ENCODE data around the gene ADAMTS2. TPM values are rescaled to one million over a fixed set of nuclear protein-coding genes. Genes with fewer than 3 reads are reported as not detected.

The ADAMTS2 gene
- total RNA-seq, 1 experiment from 2014 or later = 3.9 TPM

DNA sequence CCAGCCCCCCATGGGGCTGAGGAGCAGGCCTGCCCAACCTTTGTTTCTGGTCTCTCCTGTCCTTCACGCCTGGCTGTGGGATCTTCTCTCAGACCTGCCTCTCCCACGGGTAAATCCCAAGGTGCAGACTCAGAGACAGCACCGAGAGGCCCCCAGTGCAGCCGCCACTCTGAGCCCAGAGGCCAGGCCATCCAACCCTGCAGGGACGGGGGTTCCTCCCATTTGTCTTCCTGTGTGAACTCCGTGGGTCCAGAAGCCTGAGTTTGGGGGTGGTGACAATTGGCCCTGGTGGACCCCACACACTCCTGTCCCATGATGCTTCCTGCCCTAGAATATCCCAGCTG lies 123.4 kb downstream of the ADAMTS2 start:
- no TSS peak for BruUV-seq (replicated peaks)
- Histone ChIP-seq H3K9me3 (ENCODE audit: control insufficient read depth in 1 of 2, insufficient read depth in 1 of 2, low read depth in 1 of 2, low read length in 2 of 2) (no peaks in the 10 kb centered on the region), H2AFZ (ENCODE audit: low read depth, low read length, poor library complexity, severe bottlenecking) (no peak overlapping the region), H3K27ac (ENCODE audit: low read depth, low read length) (no peak overlapping the region), H3K9ac (ENCODE audit: low read length) (no peak overlapping the region), H3K36me3 (ENCODE audit: control insufficient read depth in 1 of 2, insufficient read depth in 2 of 2, low read length in 2 of 2) (no peaks in the 10 kb centered on the region), H3K4me3 (replicated peaks in 1 of 2; ENCODE audit: low read depth in 1 of 2, low read length in 2 of 2) (no peak overlapping the region), H3K27me3 (ENCODE audit: insufficient read depth, low read length) (no peaks in the 10 kb centered on the region), H3K9me2 (ENCODE audit: insufficient read depth) (no peaks in the 10 kb centered on the region), H3K4me2 (ENCODE audit: low read length) (no peak overlapping the region), H3K4me1 (ENCODE audit: control insufficient read depth in 1 of 2, insufficient read depth in 2 of 2, low read length in 2 of 2) (no peaks in the 10 kb centered on the region), H4K20me1 (ENCODE audit: insufficient read depth) (no peaks in the 10 kb centered on the region), H3K79me2 (ENCODE audit: insufficient read depth, low read length) (no peaks in the 10 kb centered on the region)
- intact Hi-C loops (cut with micrococcal nuclease) = no loop called here
- CTCF ChIA-PET = no interaction called here
- DNase-seq (ENCODE audit: low read depth, low spot score) = no peak
- TF ChIP-seq EGR1 (IDR thresholded peaks at IDR 0.05; ENCODE audit: low read depth) (no peak), RAD21 (IDR thresholded peaks at IDR 0.05; ENCODE audit: low read depth) (no peak), EZH2phosphoT487 (IDR thresholded peaks at IDR 0.05; ENCODE audit: borderline replicate concordance) (no peak), YY1 (IDR thresholded peaks at IDR 0.05; ENCODE audit: extremely low read depth, insufficient replicate concordance, low read depth, low read length) (no peak), JUND (IDR thresholded peaks at IDR 0.05) (no peak), ZNF274 (IDR thresholded peaks at IDR 0.05; ENCODE audit: low read depth, low read length) (no peak), CBX3 (IDR thresholded peaks at IDR 0.05; ENCODE audit: low read depth) (no peak), SIN3A (IDR thresholded peaks at IDR 0.05; ENCODE audit: low read depth) (no peak), EZH2 (IDR thresholded peaks at IDR 0.05) (no peak), FOSL1 (IDR thresholded peaks at IDR 0.05; ENCODE audit: low read depth) (no peak), CEBPB (IDR thresholded peaks at IDR 0.05; ENCODE audit: low read depth) (no peak), SRF (IDR thresholded peaks at IDR 0.05; ENCODE audit: low read depth) (no peak)
- TF ChIP-seq, protein P1, sequence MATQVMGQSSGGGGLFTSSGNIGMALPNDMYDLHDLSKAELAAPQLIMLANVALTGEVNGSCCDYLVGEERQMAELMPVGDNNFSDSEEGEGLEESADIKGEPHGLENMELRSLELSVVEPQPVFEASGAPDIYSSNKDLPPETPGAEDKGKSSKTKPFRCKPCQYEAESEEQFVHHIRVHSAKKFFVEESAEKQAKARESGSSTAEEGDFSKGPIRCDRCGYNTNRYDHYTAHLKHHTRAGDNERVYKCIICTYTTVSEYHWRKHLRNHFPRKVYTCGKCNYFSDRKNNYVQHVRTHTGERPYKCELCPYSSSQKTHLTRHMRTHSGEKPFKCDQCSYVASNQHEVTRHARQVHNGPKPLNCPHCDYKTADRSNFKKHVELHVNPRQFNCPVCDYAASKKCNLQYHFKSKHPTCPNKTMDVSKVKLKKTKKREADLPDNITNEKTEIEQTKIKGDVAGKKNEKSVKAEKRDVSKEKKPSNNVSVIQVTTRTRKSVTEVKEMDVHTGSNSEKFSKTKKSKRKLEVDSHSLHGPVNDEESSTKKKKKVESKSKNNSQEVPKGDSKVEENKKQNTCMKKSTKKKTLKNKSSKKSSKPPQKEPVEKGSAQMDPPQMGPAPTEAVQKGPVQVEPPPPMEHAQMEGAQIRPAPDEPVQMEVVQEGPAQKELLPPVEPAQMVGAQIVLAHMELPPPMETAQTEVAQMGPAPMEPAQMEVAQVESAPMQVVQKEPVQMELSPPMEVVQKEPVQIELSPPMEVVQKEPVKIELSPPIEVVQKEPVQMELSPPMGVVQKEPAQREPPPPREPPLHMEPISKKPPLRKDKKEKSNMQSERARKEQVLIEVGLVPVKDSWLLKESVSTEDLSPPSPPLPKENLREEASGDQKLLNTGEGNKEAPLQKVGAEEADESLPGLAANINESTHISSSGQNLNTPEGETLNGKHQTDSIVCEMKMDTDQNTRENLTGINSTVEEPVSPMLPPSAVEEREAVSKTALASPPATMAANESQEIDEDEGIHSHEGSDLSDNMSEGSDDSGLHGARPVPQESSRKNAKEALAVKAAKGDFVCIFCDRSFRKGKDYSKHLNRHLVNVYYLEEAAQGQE (IDR thresholded peaks at IDR 0.05; ENCODE audit: low read depth) = no peak
- TF ChIP-seq, protein P2, sequence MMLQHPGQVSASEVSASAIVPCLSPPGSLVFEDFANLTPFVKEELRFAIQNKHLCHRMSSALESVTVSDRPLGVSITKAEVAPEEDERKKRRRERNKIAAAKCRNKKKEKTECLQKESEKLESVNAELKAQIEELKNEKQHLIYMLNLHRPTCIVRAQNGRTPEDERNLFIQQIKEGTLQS (IDR thresholded peaks at IDR 0.05) = no peak
- TF ChIP-seq, protein P3, sequence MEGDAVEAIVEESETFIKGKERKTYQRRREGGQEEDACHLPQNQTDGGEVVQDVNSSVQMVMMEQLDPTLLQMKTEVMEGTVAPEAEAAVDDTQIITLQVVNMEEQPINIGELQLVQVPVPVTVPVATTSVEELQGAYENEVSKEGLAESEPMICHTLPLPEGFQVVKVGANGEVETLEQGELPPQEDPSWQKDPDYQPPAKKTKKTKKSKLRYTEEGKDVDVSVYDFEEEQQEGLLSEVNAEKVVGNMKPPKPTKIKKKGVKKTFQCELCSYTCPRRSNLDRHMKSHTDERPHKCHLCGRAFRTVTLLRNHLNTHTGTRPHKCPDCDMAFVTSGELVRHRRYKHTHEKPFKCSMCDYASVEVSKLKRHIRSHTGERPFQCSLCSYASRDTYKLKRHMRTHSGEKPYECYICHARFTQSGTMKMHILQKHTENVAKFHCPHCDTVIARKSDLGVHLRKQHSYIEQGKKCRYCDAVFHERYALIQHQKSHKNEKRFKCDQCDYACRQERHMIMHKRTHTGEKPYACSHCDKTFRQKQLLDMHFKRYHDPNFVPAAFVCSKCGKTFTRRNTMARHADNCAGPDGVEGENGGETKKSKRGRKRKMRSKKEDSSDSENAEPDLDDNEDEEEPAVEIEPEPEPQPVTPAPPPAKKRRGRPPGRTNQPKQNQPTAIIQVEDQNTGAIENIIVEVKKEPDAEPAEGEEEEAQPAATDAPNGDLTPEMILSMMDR (IDR thresholded peaks at IDR 0.05 in 2 of 3, conservative IDR thresholded peaks at IDR 0.05 in 1 of 3; ENCODE audit: borderline replicate concordance in 1 of 3, insufficient read depth in 1 of 3, low read depth in 2 of 3, low read length in 2 of 3) = no peak
- TF ChIP-seq, protein P4, sequence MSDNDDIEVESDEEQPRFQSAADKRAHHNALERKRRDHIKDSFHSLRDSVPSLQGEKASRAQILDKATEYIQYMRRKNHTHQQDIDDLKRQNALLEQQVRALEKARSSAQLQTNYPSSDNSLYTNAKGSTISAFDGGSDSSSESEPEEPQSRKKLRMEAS (IDR thresholded peaks at IDR 0.05) = no peak
- no peak for ATAC-seq
- RAD21 ChIA-PET (ENCODE audit: low non-redundant PET in 1 of 2, low total read pairs in 2 of 2, uncharacterized antibody in 2 of 2, unreplicated experiment in 2 of 2) = no interaction called here
- POLR2A ChIA-PET = no interaction called here

Data from HCT116 (cell line).